ENCODE results near the gene CDIP1. TPM values are rescaled to one million over a fixed set of nuclear protein-coding genes. Genes with fewer than 3 reads are reported as not detected.

Gene CDIP1
- total and polyA plus RNA-seq, 12 donors, result 28.2 to 59.5 (median 46.1) TPM

- 93 to 95% methylated on average over 10 of the region's 10 CpGs for WGBS, 2 donors
- no peaks in the 10 kb centered on the region for H3K27me3 ChIP-seq
- H3K36me3 ChIP-seq, result peaks cover 5 to 68% (median 21%) of the 10 kb centered on the region in 9 donors
- H3K4me3 ChIP-seq, result no peak overlapping the region
- H3K9me3 ChIP-seq, result no peaks in the 10 kb centered on the region
- H3K27ac ChIP-seq, result peak overlapping the region in 6 of 10 donors; percentile 32 to 87 (median 66)
- peaks cover 26 to 72% (median 60%) of the 10 kb centered on the region in 9 donors for H3K4me1 ChIP-seq
- TF ChIP-seq CTCF (IDR thresholded peaks at IDR 0.05), result no peak
- peak in 1 of 8 donors; percentile 1 for ATAC-seq
- DNase-seq, result no peak
- intact Hi-C loops (cut with DNase I), result loop anchor here in 5 of 10 donors (5.0 to 10.0 kb wide), 4 partner anchors 35 to 442 kb away; partner anchors contain the start of gene SEC14L5 (in 2 of the 5)
Measured at GRCh38 chr16:4512473-4512872, 26.1 kb downstream of the CDIP1 start.

GRCh38 chr16:4511441-4512082 is 27.0 kb downstream of the CDIP1 start:
- WGBS, 2 donors, result 57 to 63% methylated on average over 9 of the region's 9 CpGs
- H3K36me3 ChIP-seq, result peaks cover 5 to 77% (median 26%) of the 10 kb centered on the region in 9 donors
- no peaks in the 10 kb centered on the region for H3K9me3 ChIP-seq
- H3K27me3 ChIP-seq, result no peaks in the 10 kb centered on the region
- peak overlapping the region; percentile 34 to 87 (median 56) for H3K27ac ChIP-seq
- H3K4me3 ChIP-seq, result no peak overlapping the region
- peak; percentile 17 to 64 (median 58) for TF ChIP-seq CTCF (IDR thresholded peaks at IDR 0.05)
- intact Hi-C loops (cut with DNase I), result loop anchor here in 5 of 10 donors (5.0 to 10.0 kb wide), 4 partner anchors 36 to 443 kb away; partner anchors contain the start of gene SEC14L5 (in 2 of the 5)
- DNase-seq (peak; percentile 45 to 54), ATAC-seq (peak; percentile 45 to 66 (median 58))
- peaks cover 26 to 64% (median 55%) of the 10 kb centered on the region in 9 donors for H3K4me1 ChIP-seq

GRCh38 chr16:4510747-4511426 is 27.7 kb downstream of the CDIP1 start:
- H3K4me3 ChIP-seq, result no peak overlapping the region
- ATAC-seq (peak in 5 of 8 donors; percentile 9 to 60 (median 19)), DNase-seq (no peak)
- H3K4me1 ChIP-seq, result peaks cover 26 to 64% (median 55%) of the 10 kb centered on the region in 9 donors
- no peaks in the 10 kb centered on the region for H3K27me3 ChIP-seq
- WGBS, 2 donors, result 60 to 62% methylated on average over 14 of the region's 14 CpGs
- H3K27ac ChIP-seq, result peak overlapping the region in 9 of 10 donors; percentile 34 to 87 (median 61)
- no peak for TF ChIP-seq CTCF (IDR thresholded peaks at IDR 0.05)
- intact Hi-C loops (cut with DNase I), result loop anchor here in 5 of 10 donors (5.0 to 10.0 kb wide), 4 partner anchors 36 to 444 kb away; partner anchors contain the start of gene SEC14L5 (in 2 of the 5)
- peaks cover 5 to 83% (median 26%) of the 10 kb centered on the region in 9 donors for H3K36me3 ChIP-seq
- H3K9me3 ChIP-seq, result no peaks in the 10 kb centered on the region

- peaks cover 26 to 61% (median 49%) of the 10 kb centered on the region in 9 donors for H3K4me1 ChIP-seq
- peaks cover 5 to 90% (median 26%) of the 10 kb centered on the region in 9 donors for H3K36me3 ChIP-seq
- ATAC-seq (no peak), DNase-seq (no peak)
- peak overlapping the region in 1 of 10 donors; percentile 70 for H3K27ac ChIP-seq
- intact Hi-C loops (cut with DNase I), result loop anchor here in 5 of 10 donors (5.0 to 10.0 kb wide), 4 partner anchors 37 to 445 kb away; partner anchors contain the start of gene SEC14L5 (in 2 of the 5)
- H3K4me3 ChIP-seq, result no peak overlapping the region
- H3K9me3 ChIP-seq, result no peaks in the 10 kb centered on the region
- H3K27me3 ChIP-seq, result no peaks in the 10 kb centered on the region
- 75 to 81% methylated on average over 5 of the region's 5 CpGs for WGBS, 2 donors
- TF ChIP-seq CTCF (IDR thresholded peaks at IDR 0.05), result no peak
Measured at GRCh38 chr16:4510131-4510530, 28.4 kb downstream of the CDIP1 start.

Measured in heart right ventricle (tissue), 16 donors.